DND-41 (cell line): Measurements from ENCODE around the gene CLEC5A.

Experiments used
- ATAC-seq: fragments of 200-7000 bp; cut with Tn5 transposase; 3 replicates; pipeline ENCODE4 v1.9.1; 2021; ENCODE audit warnings: low read depth; ENCODE audit not compliant: insufficient read depth
- DNase-seq: peaks from one replicate; pipeline ENCODE4 v3.0.0-alpha.2; 2020
- H2AFZ ChIP-seq: 2 replicates; pipeline ENCODE4 v1.6.0; 2012; ENCODE audit warnings: low read depth, low read length
- H3K27ac ChIP-seq: 2 replicates; pipeline ENCODE4 v1.5.1; 2012; ENCODE audit warnings: low read length, inconsistent platforms
- H3K27me3 ChIP-seq: fragments of 200-600 bp; sonication (generic); 2 replicates; pipeline ENCODE4 v1.6.0; 2012; ENCODE audit warnings: low read length, mild to moderate bottlenecking, inconsistent platforms; ENCODE audit not compliant: insufficient read depth, poor library complexity
- H3K36me3 ChIP-seq: 2 replicates; pipeline ENCODE4 v1.5.1; 2012; ENCODE audit warnings: low read length, inconsistent platforms; ENCODE audit not compliant: insufficient read depth
- H3K4me1 ChIP-seq: 2 replicates; pipeline ENCODE4 v1.5.1; 2012; ENCODE audit warnings: mild to moderate bottlenecking, low read length; ENCODE audit not compliant: insufficient read depth
- H3K4me2 ChIP-seq: 2 replicates; pipeline ENCODE4 v1.6.0; 2012; ENCODE audit warnings: mild to moderate bottlenecking, moderate library complexity, low read length, inconsistent platforms; ENCODE audit not compliant: insufficient read depth
- H3K4me3 ChIP-seq, 2 experiments: fragments of 200-600 bp in 1 of 2; shearing (Covaris generic) in 1 of 2; 2 replicates each; pipeline ENCODE4 v1.5.1; 2012 to 2016; ENCODE audit warnings: inconsistent platforms in 2 of 2, low read length in 2 of 2, mild to moderate bottlenecking in 2 of 2, low read depth in 1 of 2, moderate library complexity in 1 of 2
- H3K79me2 ChIP-seq: 2 replicates; pipeline ENCODE4 v1.6.0; 2012; ENCODE audit warnings: low read length, inconsistent platforms; ENCODE audit not compliant: insufficient read depth
- H3K9ac ChIP-seq: 2 replicates; pipeline ENCODE4 v1.6.0; 2012; ENCODE audit warnings: low read depth, mild to moderate bottlenecking, inconsistent platforms, low read length, moderate library complexity
- H3K9me3 ChIP-seq: 2 replicates; pipeline ENCODE4 v1.5.1; 2012; ENCODE audit warnings: low read length, moderate library complexity, mild to moderate bottlenecking, inconsistent platforms; ENCODE audit not compliant: insufficient read depth, severe bottlenecking
- H4K20me1 ChIP-seq: 2 replicates; pipeline ENCODE4 v1.6.0; 2012; ENCODE audit warnings: low read length; ENCODE audit not compliant: insufficient read depth
- CTCF ChIP-seq: IDR thresholded peaks from 2 replicates; pipeline ENCODE4 v1.5.1; 2012; ENCODE audit warnings: borderline replicate concordance, low read length, moderate library complexity, mild to moderate bottlenecking; ENCODE audit not compliant: poor library complexity, severe bottlenecking; ENCODE audit errors: extremely low read depth
- EZH2 ChIP-seq: IDR thresholded peaks from 3 replicates; pipeline ENCODE4 v1.6.1; 2012; ENCODE audit warnings: borderline replicate concordance, low read depth, mild to moderate bottlenecking, moderate library complexity, low read length, inconsistent platforms; ENCODE audit not compliant: severe bottlenecking

The CLEC5A gene

GRCh38 chr7:141930211-141930610, 16.6 kb downstream of the CLEC5A start:
- no peak for TF ChIP-seq CTCF
- TF ChIP-seq EZH2 = no peak
- H3K4me1 ChIP-seq = no peaks in the 10 kb centered on the region
- no peaks in the 10 kb centered on the region for H4K20me1 ChIP-seq
- H2AFZ ChIP-seq = no peak overlapping the region
- no peak overlapping the region for H3K27ac ChIP-seq
- no peak overlapping the region for H3K9ac ChIP-seq
- H3K9me3 ChIP-seq = no peaks in the 10 kb centered on the region
- DNase-seq = no peak
- H3K27me3 ChIP-seq = no peaks in the 10 kb centered on the region
- no peak for ATAC-seq
- no peak overlapping the region for H3K4me3 ChIP-seq
- H3K79me2 ChIP-seq = no peaks in the 10 kb centered on the region
- no peaks in the 10 kb centered on the region for H3K36me3 ChIP-seq
- H3K4me2 ChIP-seq = no peak overlapping the region

- Histone ChIP-seq H3K27ac (no peak overlapping the region), H3K9me3 (no peaks in the 10 kb centered on the region), H2AFZ (no peak overlapping the region), H4K20me1 (no peaks in the 10 kb centered on the region), H3K4me3 (no peak overlapping the region), H3K79me2 (no peaks in the 10 kb centered on the region), H3K27me3 (no peaks in the 10 kb centered on the region), H3K36me3 (no peaks in the 10 kb centered on the region), H3K4me1 (no peaks in the 10 kb centered on the region), H3K9ac (no peak overlapping the region), H3K4me2 (no peak overlapping the region)
- no peak for ATAC-seq
- no peak for DNase-seq
- no peak for TF ChIP-seq CTCF
- TF ChIP-seq EZH2 = no peak
Observed at GRCh38 chr7:141928845-141929195, 18.0 kb downstream of the CLEC5A start.

- no peaks in the 10 kb centered on the region for H4K20me1 ChIP-seq
- H2AFZ ChIP-seq = no peak overlapping the region
- H3K4me1 ChIP-seq = no peaks in the 10 kb centered on the region
- TF ChIP-seq CTCF (no peak), EZH2 (no peak)
- H3K27ac ChIP-seq = no peak overlapping the region
- no peaks in the 10 kb centered on the region for H3K79me2 ChIP-seq
- no peak for ATAC-seq
- no peaks in the 10 kb centered on the region for H3K36me3 ChIP-seq
- H3K9me3 ChIP-seq = no peaks in the 10 kb centered on the region
- DNase-seq = no peak
- no peaks in the 10 kb centered on the region for H3K27me3 ChIP-seq
- no peak overlapping the region for H3K4me2 ChIP-seq
- H3K9ac ChIP-seq = no peak overlapping the region
- H3K4me3 ChIP-seq = no peak overlapping the region
Observed at GRCh38 chr7:141928146-141928844, 18.5 kb downstream of the CLEC5A start.
